Right atrium auricular region (tissue), 2 donors: Measurements from ENCODE around the gene UQCRQ. TPM values are rescaled to one million over a fixed set of nuclear protein-coding genes. Genes with fewer than 3 reads are reported as not detected.

Source experiments
- DNase-seq: peaks from one replicate; pipeline ENCODE4 v3.0.0-alpha.2; 2019; ENCODE audit warnings: low spot score
- H3K27ac ChIP-seq, 2 donors: fragments of 200-600 bp; sonication (generic); 1 replicate in 1 of 2; 2 replicates in 1 of 2; pipeline ENCODE4 v1.5.1; 2016 to 2019
- H3K27me3 ChIP-seq, 2 donors: fragments of 200-600 bp; sonication (generic); one replicate each; pipeline versions ENCODE4 v1.5.1 to v1.6.0; 2017 to 2019
- H3K36me3 ChIP-seq: fragments of 200-600 bp; sonication (generic); one replicate; pipeline ENCODE4 v1.5.1; 2016
- H3K4me1 ChIP-seq, 2 donors: fragments of 200-600 bp; sonication (generic); one replicate each; pipeline versions ENCODE4 v1.5.1 to v1.6.0; 2017 to 2019
- H3K4me3 ChIP-seq, 2 donors: fragments of 200-600 bp; sonication (generic); 1 replicate in 1 of 2; 2 replicates in 1 of 2; pipeline ENCODE4 v1.5.1; 2017 to 2019; ENCODE audit warnings: mild to moderate bottlenecking in 1 of 2, moderate library complexity in 1 of 2
- H3K9me3 ChIP-seq, 2 donors: fragments of 200-600 bp; sonication (generic); one replicate each; pipeline ENCODE4 v1.5.1; 2019
- CTCF ChIP-seq, 2 donors: fragments of 200-600 bp; sonication (generic); IDR thresholded peaks; one replicate each; pipeline ENCODE4 v1.5.1; 2019; ENCODE audit warnings: antibody characterized with exemption in 2 of 2
- total RNA-seq, 2 donors: library from RNA; depleted of rRNA; stranded (reverse); fragments of >200 nt; gene quantifications; one replicate each; pipeline ENCODE4 v1.1.0, GENCODE V29; 2016

The UQCRQ gene
- total RNA-seq, 2 donors from 2014 or later: 276 to 335 TPM

GRCh38 chr5:132867046-132867451, 607 bp downstream of the UQCRQ start:
- Histone ChIP-seq H3K4me1 (peaks cover 0 to 19% of the 10 kb centered on the region in 2 donors), H3K27ac (peak overlapping the region; percentile 89 to 93), H3K9me3 (no peaks in the 10 kb centered on the region), H3K27me3 (no peaks in the 10 kb centered on the region), H3K4me3 (peak overlapping the region; percentile 60 to 77), H3K36me3 (peaks cover 32% of the 10 kb centered on the region)
- no peak for TF ChIP-seq CTCF (IDR thresholded peaks at IDR 0.05)
- no peak for DNase-seq

- H3K36me3 ChIP-seq: peaks cover 35% of the 10 kb centered on the region
- TF ChIP-seq CTCF (IDR thresholded peaks at IDR 0.05): no peak
- H3K9me3 ChIP-seq: no peaks in the 10 kb centered on the region
- no peak overlapping the region for H3K27ac ChIP-seq
- H3K4me3 ChIP-seq: no peak overlapping the region
- H3K27me3 ChIP-seq: no peaks in the 10 kb centered on the region
- DNase-seq: no peak
- H3K4me1 ChIP-seq: peaks cover 0 to 35% of the 10 kb centered on the region in 2 donors
Observed at GRCh38 chr5:132868754-132869153, 2.3 kb downstream of the UQCRQ start.

GRCh38 chr5:132870801-132871200, 4.4 kb downstream of the UQCRQ start:
- peaks cover 35% of the 10 kb centered on the region for H3K36me3 ChIP-seq
- no peak overlapping the region for H3K27ac ChIP-seq
- H3K4me3 ChIP-seq: no peak overlapping the region
- H3K27me3 ChIP-seq: no peaks in the 10 kb centered on the region
- TF ChIP-seq CTCF (IDR thresholded peaks at IDR 0.05): no peak
- no peaks in the 10 kb centered on the region for H3K9me3 ChIP-seq
- no peak for DNase-seq
- peaks cover 0 to 35% of the 10 kb centered on the region in 2 donors for H3K4me1 ChIP-seq

- no peak for DNase-seq
- no peak for TF ChIP-seq CTCF (IDR thresholded peaks at IDR 0.05)
- Histone ChIP-seq H3K4me3 (no peak overlapping the region), H3K27ac (no peak overlapping the region), H3K9me3 (no peaks in the 10 kb centered on the region), H3K27me3 (no peaks in the 10 kb centered on the region), H3K36me3 (peaks cover 35% of the 10 kb centered on the region), H3K4me1 (peaks cover 0 to 37% of the 10 kb centered on the region in 2 donors)
Observed at GRCh38 chr5:132871459-132872284, 5.2 kb downstream of the UQCRQ start.

GRCh38 chr5:132872788-132873118, 6.3 kb downstream of the UQCRQ start:
- Histone ChIP-seq H3K4me1 (peaks cover 0 to 35% of the 10 kb centered on the region in 2 donors), H3K9me3 (no peaks in the 10 kb centered on the region), H3K27ac (peak overlapping the region; percentile 9 to 62), H3K36me3 (peaks cover 34% of the 10 kb centered on the region), H3K27me3 (no peaks in the 10 kb centered on the region), H3K4me3 (no peak overlapping the region)
- DNase-seq: no peak
- TF ChIP-seq CTCF (IDR thresholded peaks at IDR 0.05): no peak
